NOMO-1 treated with dmso at 0.1 percent for 144 hours (cell line): Measurements from ENCODE around the gene CCDC80.
A peak's percentile ranks its signal among the peaks of the same experiment; 100 is the strongest.

Experiments
- DNase-seq: peaks from one replicate; lab custom pipeline; 2025; ENCODE audit not compliant: unreplicated experiment; lab: John Stamatoyannopoulos, UW

CCDC80 gene

GRCh38 chr3:112656043-112656442 lies 15.1 kb upstream of the CCDC80 start:
- DNase-seq, result no peak

GRCh38 chr3:112654979-112655378 lies 14.0 kb upstream of the CCDC80 start:
- no peak for DNase-seq

DNA sequence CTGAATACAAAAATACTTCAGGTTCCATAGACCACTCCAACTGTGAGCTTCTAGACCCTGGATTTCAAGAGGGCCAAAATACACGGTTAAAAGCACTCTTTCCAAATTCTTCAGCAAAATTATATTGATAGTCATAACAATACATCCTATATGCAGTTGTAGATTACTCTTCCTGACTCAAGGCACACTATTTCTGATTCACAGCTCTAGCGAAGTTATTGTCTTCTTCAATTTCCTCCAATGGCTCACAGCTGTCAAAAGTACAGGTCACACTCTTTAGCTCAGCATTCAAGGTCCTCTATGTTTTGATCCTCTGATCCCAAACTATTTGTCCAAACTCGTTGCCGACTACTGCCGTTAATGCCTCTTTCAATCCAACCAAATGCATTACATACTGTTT lies 13.5 kb upstream of the CCDC80 start:
- DNase-seq, result no peak

DNA sequence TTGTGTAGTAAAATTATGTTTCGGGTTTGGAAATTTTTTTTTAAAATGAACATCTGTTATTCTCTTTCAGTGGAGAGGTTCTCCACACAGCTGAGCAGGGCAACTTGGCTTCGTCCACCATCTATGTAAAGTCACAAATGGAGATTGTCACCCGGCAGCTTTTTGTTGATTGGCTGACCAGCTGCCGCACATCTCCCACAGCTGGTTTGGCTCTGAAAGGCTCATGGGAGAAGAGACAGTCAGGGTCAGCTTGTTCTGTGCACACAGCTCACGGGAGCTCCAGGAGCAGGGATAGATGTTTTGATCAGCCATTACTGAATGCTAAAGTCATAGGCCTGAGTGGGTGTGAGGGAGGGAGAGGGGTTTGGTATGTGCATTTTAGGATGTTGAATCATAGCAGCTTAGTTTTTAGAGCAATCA lies 12.9 kb upstream of the CCDC80 start:
- no peak for DNase-seq

- no peak for DNase-seq
These were observed 12.4 kb upstream of the CCDC80 start for GRCh38 chr3:112653209-112653871.

- no peak for DNase-seq
These were observed 10.6 kb upstream of the CCDC80 start for GRCh38 chr3:112651516-112651915.

DNA sequence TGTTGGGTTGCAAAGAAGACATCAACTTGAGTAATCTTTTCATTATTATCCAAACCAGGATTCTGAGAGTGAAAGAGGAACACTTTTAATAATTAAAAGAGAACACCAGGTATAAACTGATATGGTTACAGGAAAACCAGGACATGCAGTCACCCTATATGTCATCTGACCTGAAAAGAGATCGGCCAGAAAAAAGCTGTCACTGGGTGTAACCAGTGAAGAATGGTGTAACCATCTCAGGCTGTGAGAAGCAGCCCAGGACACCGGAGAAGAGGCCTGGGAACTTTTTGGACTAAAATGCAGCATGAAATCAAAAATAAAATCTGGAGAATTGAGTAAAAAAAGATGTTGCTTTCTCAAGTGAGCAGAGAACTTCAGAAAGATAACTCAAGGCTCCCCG lies 10.1 kb upstream of the CCDC80 start:
- DNase-seq, result no peak

DNA sequence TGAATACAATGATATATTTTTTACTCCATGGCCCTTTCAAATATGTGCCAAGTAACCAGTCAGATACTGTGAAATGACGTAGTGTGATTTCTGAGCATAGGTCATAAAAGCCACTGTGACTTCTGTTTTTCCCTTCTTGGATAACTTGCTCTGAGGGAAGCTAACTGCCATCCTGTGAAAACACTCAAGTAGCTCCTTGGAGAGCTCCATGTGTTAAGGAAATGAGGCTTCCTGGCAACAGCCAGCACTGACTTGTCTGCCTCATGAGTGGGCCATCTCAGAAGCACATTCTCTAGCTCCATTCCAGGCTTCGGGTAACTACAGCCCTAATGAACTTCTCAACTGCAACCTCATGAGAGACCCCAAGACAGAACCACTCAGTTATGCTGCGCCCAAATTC lies 9.5 kb upstream of the CCDC80 start:
- DNase-seq, result no peak

GRCh38 chr3:112649478-112649735 lies 8.5 kb upstream of the CCDC80 start:
- no peak for DNase-seq

- DNase-seq, result no peak
These were observed 6.2 kb upstream of the CCDC80 start for GRCh38 chr3:112647122-112647521.

GRCh38 chr3:112646623-112647022 lies 5.7 kb upstream of the CCDC80 start:
- DNase-seq, result no peak

DNA sequence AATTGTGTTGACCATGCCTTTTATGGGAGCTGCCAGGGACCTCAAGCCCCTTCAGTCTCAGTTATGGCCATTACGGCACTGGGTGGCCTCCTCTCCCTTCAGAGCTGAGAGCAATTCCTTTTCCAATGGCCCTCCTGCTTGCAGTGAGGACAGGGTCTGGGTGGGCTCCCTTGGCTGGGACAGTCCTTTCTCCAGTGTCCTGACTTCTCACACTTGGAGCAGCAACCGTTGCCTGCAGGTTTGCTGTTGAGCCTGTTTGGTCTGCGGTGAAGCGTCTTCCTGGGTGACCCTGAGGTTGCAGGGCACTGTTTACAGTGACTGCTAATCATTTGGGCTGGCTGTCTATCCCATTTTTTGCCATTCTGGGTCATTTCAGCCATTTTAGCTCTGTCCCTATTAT lies 3.5 kb upstream of the CCDC80 start:
- no peak for DNase-seq

GRCh38 chr3:112643621-112644240 lies 2.8 kb upstream of the CCDC80 start:
- no peak for DNase-seq

GRCh38 chr3:112642912-112643506 lies 2.1 kb upstream of the CCDC80 start:
- peak; percentile 80 for DNase-seq

DNA sequence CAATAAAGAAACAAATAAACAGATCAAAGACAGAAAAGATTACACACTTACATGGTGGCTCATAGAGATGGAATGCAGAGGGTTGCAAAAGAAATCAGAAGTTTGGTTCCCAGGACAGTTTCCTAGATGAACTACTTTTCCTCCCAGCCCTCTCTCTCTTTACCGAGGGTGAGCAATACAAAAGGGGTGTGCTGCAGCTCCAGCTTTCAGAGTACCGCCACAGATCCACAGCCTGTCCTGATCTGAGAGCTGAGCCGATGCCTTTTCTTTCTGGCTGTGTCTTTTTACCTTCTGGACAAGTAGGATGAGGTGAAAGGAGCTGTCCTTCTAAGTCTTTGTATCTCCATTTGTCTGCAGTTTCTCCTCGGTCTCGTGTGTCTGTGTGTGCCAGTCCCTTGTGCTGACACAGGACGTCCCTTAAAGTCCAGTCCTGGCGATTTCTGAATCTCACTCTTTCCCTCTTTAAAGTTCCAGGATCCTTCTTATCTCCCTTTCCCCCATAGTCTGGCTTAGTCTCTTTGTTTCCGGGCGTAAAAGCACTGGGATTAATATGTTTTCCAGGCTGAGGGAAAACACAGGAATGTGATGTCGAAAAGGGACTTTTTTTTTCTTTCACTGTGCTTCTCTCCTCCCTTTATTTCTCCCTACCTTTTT lies 540 bp downstream of the CCDC80 start:
- DNase-seq, result no peak

DNA sequence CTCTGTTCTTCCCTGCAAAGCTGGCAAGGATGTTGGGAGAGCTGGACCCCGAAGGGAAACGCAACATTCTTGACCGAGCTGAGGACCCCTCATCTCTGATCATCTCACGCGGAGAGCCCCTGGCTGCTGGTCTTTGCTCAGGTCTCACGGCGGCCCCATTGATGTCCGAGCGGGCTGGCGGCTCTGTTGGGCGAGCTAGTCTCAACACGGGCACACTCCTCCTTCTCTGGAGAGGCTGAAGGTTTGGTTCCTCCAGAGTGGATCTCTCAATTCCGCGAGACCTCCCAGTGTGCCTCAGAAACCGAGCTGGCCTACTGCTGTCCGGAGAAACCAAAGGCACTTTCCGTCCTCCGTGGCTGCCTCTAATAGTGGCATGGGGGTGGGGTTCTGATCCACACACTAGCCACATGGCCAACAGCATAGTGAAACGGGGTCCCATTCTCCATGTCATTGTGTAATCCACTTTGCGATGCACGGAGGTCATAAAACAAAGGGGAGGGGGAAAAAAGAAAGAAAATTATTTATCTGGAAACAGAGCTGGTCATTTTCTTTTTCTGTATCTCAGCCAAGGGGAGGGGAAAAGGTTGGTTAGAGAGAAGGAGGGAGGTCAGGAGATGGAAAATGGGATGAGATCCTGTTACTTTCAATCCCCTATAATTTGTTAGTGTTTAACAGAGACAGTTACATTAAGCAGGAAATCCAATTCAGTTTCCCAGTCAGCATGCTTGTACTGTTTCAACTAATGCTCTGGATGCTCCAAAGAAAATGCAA lies 1.3 kb downstream of the CCDC80 start:
- DNase-seq, result no peak

GRCh38 chr3:112638327-112639020 lies 2.5 kb downstream of the CCDC80 start:
- DNase-seq, result no peak

- DNase-seq, result no peak
These were observed 3.2 kb downstream of the CCDC80 start for GRCh38 chr3:112637700-112638099.

DNA sequence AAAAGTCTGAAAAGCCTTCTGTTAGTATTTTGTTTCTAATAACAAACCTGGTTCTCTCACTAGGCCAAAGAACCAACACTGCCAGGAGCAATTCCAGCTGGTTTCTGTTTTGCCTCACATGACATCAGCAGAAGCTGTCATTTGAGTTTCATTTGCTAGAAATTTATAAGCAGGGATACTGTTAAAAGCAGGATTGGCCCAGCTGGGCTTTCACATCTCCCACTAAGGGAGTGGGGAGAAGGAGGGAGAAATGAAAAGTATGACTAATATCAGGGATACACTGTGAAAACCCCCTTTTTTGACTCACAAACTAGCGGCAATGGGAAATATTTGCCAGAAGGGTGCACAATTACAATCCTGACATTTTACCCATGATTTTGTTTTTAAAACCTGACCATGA lies 5.3 kb downstream of the CCDC80 start:
- no peak for DNase-seq

DNA sequence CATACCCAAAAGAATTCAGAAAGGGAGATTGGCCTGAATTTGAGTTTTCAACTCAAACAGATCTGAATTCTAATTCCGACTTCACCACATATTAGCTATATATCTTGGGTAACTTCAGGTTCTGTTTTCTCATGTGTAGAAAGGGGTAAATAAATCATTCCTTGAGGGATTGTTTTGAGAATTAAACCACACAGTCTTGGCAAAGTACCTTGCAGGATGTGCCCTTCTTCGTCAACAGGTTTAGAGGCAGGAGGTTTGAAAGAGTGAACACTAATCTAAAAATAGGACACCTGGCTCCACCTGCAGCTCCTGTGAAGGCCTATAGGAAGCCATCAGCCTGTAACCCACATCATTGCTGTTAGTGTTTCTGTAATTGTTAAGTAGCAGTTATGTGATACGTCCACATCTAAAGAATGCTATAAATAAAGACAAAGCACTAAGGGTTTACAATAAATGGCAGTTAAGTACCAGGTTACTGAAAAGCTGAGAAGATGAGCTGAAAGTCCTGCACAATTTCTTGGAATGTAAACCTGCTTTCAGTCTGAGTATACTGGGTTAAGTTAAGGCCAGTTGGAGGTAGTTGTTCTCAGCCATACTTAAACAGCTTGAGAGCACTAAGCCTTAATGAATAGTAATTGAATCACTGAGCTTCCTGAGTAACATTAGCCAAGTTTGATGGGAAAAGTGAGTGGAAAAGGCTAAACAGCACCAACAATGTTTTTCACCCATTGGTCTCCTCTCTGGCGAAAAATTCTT lies 6.0 kb downstream of the CCDC80 start:
- DNase-seq, result no peak
